Measurements from ENCODE around the gene TMEM80.
A peak's percentile ranks its signal among the peaks of the same experiment; 100 is the strongest.

Gene TMEM80

GRCh38 chr11:724049-724777, 28.6 kb downstream of the TMEM80 start:
- TF ChIP-seq ZFX (IDR thresholded peaks at IDR 0.05; ENCODE audit: borderline replicate concordance): no peak
- TF ChIP-seq, protein P1, sequence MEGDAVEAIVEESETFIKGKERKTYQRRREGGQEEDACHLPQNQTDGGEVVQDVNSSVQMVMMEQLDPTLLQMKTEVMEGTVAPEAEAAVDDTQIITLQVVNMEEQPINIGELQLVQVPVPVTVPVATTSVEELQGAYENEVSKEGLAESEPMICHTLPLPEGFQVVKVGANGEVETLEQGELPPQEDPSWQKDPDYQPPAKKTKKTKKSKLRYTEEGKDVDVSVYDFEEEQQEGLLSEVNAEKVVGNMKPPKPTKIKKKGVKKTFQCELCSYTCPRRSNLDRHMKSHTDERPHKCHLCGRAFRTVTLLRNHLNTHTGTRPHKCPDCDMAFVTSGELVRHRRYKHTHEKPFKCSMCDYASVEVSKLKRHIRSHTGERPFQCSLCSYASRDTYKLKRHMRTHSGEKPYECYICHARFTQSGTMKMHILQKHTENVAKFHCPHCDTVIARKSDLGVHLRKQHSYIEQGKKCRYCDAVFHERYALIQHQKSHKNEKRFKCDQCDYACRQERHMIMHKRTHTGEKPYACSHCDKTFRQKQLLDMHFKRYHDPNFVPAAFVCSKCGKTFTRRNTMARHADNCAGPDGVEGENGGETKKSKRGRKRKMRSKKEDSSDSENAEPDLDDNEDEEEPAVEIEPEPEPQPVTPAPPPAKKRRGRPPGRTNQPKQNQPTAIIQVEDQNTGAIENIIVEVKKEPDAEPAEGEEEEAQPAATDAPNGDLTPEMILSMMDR (IDR thresholded peaks at IDR 0.05): no peak
- H3K27ac ChIP-seq: no peak overlapping the region

- no peak for TF ChIP-seq ZFX (IDR thresholded peaks at IDR 0.05; ENCODE audit: borderline replicate concordance)
- TF ChIP-seq, protein P1 (IDR thresholded peaks at IDR 0.05): no peak
- H3K27ac ChIP-seq: no peak overlapping the region
Observed at GRCh38 chr11:724778-725386, 29.3 kb downstream of the TMEM80 start.

DNA sequence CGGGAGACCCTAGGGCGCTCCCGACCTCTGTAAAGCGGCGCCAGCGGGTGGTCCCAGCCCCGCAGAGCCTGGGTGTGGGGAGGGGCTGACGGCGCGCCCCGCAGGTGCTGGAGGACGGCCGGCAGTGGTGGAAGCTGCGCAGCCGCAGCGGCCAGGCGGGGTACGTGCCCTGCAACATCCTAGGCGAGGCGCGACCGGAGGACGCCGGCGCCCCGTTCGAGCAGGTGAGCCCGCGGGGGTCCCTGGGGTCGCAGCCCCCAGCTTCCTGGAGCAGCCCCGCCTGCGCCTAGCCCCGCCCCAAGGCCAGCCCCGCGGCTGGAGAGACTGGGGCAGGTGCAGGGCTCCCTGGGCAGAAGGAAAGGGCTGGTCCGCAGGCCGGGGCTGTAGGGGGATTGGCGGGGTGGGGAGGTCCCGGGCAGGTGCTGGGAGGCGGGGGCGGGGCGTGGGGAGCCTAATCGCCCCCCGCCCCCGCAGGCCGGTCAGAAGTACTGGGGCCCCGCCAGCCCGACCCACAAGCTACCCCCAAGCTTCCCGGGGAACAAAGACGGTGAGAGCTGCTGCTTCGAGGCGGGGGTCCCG, 30.1 kb downstream of the TMEM80 start:
- TF ChIP-seq, protein P1 (IDR thresholded peaks at IDR 0.05): no peak
- no peak for TF ChIP-seq ZFX (IDR thresholded peaks at IDR 0.05; ENCODE audit: borderline replicate concordance)
- H3K27ac ChIP-seq: no peak overlapping the region

DNA sequence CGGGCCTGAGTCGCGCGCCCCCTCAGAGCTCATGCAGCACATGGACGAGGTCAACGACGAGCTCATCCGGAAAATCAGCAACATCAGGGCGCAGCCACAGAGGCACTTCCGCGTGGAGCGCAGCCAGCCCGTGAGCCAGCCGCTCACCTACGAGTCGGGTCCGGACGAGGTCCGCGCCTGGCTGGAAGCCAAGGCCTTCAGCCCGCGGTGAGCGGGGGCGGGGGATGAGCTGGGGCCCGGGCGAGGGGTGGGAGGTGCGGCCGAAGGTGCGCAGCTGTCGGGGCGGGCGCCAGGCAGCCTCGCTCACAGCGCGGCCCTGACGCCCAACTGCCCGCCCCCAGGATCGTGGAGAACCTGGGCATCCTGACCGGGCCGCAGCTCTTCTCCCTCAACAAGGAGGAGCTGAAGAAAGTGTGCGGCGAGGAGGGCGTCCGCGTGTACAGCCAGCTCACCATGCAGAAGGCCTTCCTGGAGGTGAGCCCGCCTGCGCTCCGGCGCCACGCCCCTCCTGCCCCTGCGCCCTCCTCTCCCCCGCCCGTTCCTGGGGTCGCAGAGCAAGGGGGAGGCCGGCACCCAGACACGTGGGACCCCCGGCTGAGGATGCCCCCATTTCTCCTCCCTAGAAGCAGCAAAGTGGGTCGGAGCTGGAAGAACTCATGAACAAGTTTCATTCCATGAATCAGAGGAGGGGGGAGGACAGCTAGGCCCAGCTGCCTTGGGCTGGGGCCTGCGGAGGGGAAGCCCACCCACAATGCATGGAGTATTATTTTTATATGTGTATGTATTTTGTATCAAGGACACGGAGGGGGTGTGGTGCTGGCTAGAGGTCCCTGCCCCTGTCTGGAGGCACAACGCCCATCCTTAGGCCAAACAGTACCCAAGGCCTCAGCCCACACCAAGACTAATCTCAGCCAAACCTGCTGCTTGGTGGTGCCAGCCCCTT, 30.9 kb downstream of the TMEM80 start:
- H3K27ac ChIP-seq: no peak overlapping the region
- TF ChIP-seq, protein P1 (IDR thresholded peaks at IDR 0.05): no peak
- no peak for TF ChIP-seq ZFX (IDR thresholded peaks at IDR 0.05; ENCODE audit: borderline replicate concordance)

DNA sequence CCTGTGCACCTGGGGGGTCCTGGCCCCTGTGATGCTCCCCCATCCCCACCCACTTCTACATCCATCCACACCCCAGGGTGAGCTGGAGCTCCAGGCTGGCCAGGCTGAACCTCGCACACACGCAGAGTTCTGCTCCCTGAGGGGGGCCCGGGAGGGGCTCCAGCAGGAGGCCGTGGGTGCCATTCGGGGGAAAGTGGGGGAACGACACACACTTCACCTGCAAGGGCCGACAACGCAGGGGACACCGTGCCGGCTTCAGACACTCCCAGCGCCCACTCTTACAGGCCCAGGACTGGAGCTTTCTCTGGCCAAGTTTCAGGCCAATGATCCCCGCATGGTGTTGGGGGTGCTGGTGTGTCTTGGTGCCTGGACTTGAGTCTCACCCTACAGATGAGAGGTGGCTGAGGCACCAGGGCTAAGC, 31.7 kb downstream of the TMEM80 start:
- no peak overlapping the region for H3K27ac ChIP-seq
- TF ChIP-seq, protein P1 (IDR thresholded peaks at IDR 0.05): no peak
- TF ChIP-seq ZFX (IDR thresholded peaks at IDR 0.05; ENCODE audit: borderline replicate concordance): no peak

DNA sequence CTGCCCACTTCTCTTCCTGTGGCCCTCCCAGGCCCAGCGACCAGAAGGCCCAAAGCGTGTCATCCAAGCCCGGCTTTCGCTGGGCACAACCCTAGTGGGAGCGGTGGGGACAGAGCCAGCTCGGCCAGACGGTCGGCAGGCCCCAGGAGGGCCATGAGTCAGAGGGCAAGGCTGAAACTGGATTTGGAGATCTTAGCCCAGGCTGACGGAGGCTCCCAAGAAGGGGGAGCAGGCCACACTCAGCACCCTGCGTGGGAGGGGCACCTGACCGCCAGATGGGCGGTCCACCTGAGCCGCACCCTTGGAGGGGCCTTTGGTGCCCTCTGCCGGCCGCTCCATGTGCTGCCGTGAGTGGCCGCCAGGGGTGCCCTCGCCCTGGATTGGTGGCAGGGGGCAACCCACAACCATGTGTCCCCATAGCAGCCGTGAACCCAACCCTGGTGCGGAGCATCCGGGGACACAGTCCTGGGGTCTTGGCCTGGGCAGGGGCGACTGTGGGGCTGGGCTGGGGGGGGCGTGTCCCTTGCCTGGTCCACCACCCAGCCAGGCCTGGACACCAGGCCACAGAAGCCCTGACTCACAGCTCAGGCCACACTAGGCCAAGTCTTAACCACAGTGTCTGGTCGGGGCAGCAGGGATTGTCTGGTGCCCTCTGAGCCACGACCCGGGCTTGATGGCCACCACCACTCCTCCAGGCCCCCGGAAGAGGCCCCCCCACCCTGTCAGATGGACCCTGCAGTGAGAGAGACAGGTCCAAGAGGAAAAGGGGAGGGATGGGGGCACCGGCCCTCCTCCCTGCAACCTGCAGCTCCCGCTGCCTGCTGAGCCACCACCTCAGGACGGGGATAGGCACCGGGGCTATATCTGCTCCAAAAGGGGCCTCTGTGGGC, 32.5 kb downstream of the TMEM80 start:
- TF ChIP-seq, protein P1 (IDR thresholded peaks at IDR 0.05): peak; percentile 97
- no peak for TF ChIP-seq ZFX (IDR thresholded peaks at IDR 0.05; ENCODE audit: borderline replicate concordance)
- H3K27ac ChIP-seq: no peak overlapping the region

Data from 22Rv1 (cell line).